Neural cell (in vitro differentiated cells): ENCODE results near the gene LMO7. TPM values are rescaled to one million over a fixed set of nuclear protein-coding genes. Genes with fewer than 3 reads are reported as not detected.
"Not testable (repeated sequence)": the region's sequence is repeated elsewhere in the genome, so short reads cannot be mapped to it uniquely, and the experiment has no call there.

Experiments used
- H2AFZ ChIP-seq: fragments of 200-600, 300-800 bp; sonication (generic), shearing (Covaris generic); 2 replicates; pipeline ENCODE4 v1.6.0; 2014; ENCODE audit warnings: low read depth, mild to moderate bottlenecking, antibody characterized with exemption, low read length, moderate library complexity
- H3F3A ChIP-seq: fragments of 200-600 bp; shearing (Covaris generic); 2 replicates; pipeline ENCODE4 v1.6.1; 2016; ENCODE audit warnings: mild to moderate bottlenecking, moderate library complexity, mixed read lengths, antibody characterized with exemption, low read length; ENCODE audit not compliant: insufficient read depth, poor library complexity, severe bottlenecking
- H3K27ac ChIP-seq: fragments of 200-600, 300-800 bp; sonication (generic), shearing (Covaris generic); 2 replicates; pipeline ENCODE4 v1.5.1; 2014; ENCODE audit warnings: mild to moderate bottlenecking, low read length, moderate library complexity
- H3K27me3 ChIP-seq: fragments of 300-800, 200-600 bp; sonication (generic), shearing (Covaris generic); 2 replicates; pipeline ENCODE4 v1.6.0; 2014; ENCODE audit warnings: mild to moderate bottlenecking, low read depth, low read length, moderate library complexity; ENCODE audit not compliant: insufficient read depth
- H3K36me3 ChIP-seq: fragments of 300-800, 200-600 bp; sonication (generic), shearing (Covaris generic); 2 replicates; pipeline ENCODE4 v1.5.1; 2014; ENCODE audit warnings: mild to moderate bottlenecking, antibody characterized with exemption, low read length, moderate library complexity; ENCODE audit not compliant: insufficient read depth
- H3K4me2 ChIP-seq: fragments of 300-800, 200-600 bp; sonication (generic), shearing (Covaris generic); 2 replicates; pipeline ENCODE4 v1.6.0; 2014; ENCODE audit warnings: mild to moderate bottlenecking, low read length
- H3K4me3 ChIP-seq: fragments of 300-800, 200-600 bp; sonication (generic), shearing (Covaris generic); 2 replicates; pipeline ENCODE4 v1.5.1; 2014; ENCODE audit warnings: mild to moderate bottlenecking, low read length, moderate library complexity
- H3K79me2 ChIP-seq: fragments of 200-600 bp; shearing (Covaris generic); replicated peaks from 2 replicates; pipeline ENCODE4 v1.6.0; 2014; ENCODE audit warnings: mild to moderate bottlenecking, low read length, moderate library complexity; ENCODE audit not compliant: insufficient read depth
- H3K9ac ChIP-seq: fragments of 300-800, 200-600 bp; sonication (generic), shearing (Covaris generic); 2 replicates; pipeline ENCODE4 v1.6.1; 2016; ENCODE audit warnings: mild to moderate bottlenecking, low read length, mixed read lengths
- H3K9me2 ChIP-seq: fragments of 200-600 bp; shearing (Covaris generic); 2 replicates; pipeline ENCODE4 v1.6.1; 2016; ENCODE audit warnings: mild to moderate bottlenecking, low read length, mixed read lengths; ENCODE audit not compliant: insufficient read depth
- H3K9me3 ChIP-seq: fragments of 200-600, 300-800 bp; sonication (generic), shearing (Covaris generic); 2 replicates; pipeline ENCODE4 v1.6.1; 2016; ENCODE audit warnings: mild to moderate bottlenecking, mixed run types, low read length, moderate library complexity, mixed read lengths
- H4K20me1 ChIP-seq: fragments of 200-600 bp; shearing (Covaris generic); 2 replicates; pipeline ENCODE4 v1.6.1; 2016; ENCODE audit warnings: mild to moderate bottlenecking, mixed run types; ENCODE audit not compliant: insufficient read depth
- CTCF ChIP-seq: fragments of 450-650 bp; IDR thresholded peaks from 2 replicates; pipeline ENCODE4 v1.5.1; 2014; ENCODE audit warnings: antibody characterized with exemption, mild to moderate bottlenecking, moderate library complexity; ENCODE audit not compliant: poor library complexity, severe bottlenecking
- EP300 ChIP-seq: fragments of 450-650 bp; conservative IDR thresholded peaks from 2 replicates; pipeline ENCODE4 v1.6.1; 2014; ENCODE audit warnings: antibody characterized with exemption, mild to moderate bottlenecking, moderate library complexity; ENCODE audit not compliant: poor library complexity, severe bottlenecking
- EZH2 ChIP-seq: fragments of 200-600, 300-800 bp; shearing (Covaris generic), sonication (generic); IDR thresholded peaks from 2 replicates; pipeline ENCODE4 v1.6.1; 2014; ENCODE audit warnings: antibody characterized with exemption, low read length, borderline replicate concordance, mild to moderate bottlenecking; ENCODE audit not compliant: insufficient read depth, poor library complexity, severe bottlenecking
- MXI1 ChIP-seq: fragments of 450-650 bp; conservative IDR thresholded peaks from 2 replicates; pipeline ENCODE4 v1.6.1; 2014; ENCODE audit warnings: antibody characterized with exemption, mild to moderate bottlenecking; ENCODE audit not compliant: poor library complexity, severe bottlenecking
- POLR2AphosphoS5 ChIP-seq: IDR thresholded peaks from 2 replicates; pipeline ENCODE4 v1.6.1; 2012
- RAD21 ChIP-seq: fragments of 450-650 bp; conservative IDR thresholded peaks from 2 replicates; pipeline ENCODE4 v1.6.1; 2014; ENCODE audit warnings: antibody characterized with exemption, mild to moderate bottlenecking, moderate library complexity
- SMC3 ChIP-seq: fragments of 450-650 bp; conservative IDR thresholded peaks from 2 replicates; pipeline ENCODE4 v1.6.1; 2014; ENCODE audit warnings: antibody characterized with exemption, mild to moderate bottlenecking, moderate library complexity; ENCODE audit not compliant: poor library complexity
- TAF1 ChIP-seq: IDR thresholded peaks from 2 replicates; pipeline ENCODE4 v1.6.1; 2012; ENCODE audit warnings: low read depth
- polyA plus RNA-seq: library from polyadenylated mRNA; depleted of rRNA; stranded (reverse); fragments of >200 nt; gene quantifications from 2 replicates; pipeline ENCODE4 v1.2.3, GENCODE V29; 2014
- TF ChIP-seq, protein P1 (sequence below): IDR thresholded peaks from 2 replicates; pipeline ENCODE4 v1.6.1; 2012; ENCODE audit warnings: borderline replicate concordance

Gene LMO7
- polyA plus RNA-seq, 1 donor from 2014 or later, result 14.2 TPM

- Histone ChIP-seq H3K9me2 (no peaks in the 10 kb centered on the region), H3K79me2 (no peaks in the 10 kb centered on the region), H4K20me1 (no peaks in the 10 kb centered on the region)
These were observed 103.2 kb downstream of the LMO7 start for GRCh38 chr13:75739244-75739868.

DNA sequence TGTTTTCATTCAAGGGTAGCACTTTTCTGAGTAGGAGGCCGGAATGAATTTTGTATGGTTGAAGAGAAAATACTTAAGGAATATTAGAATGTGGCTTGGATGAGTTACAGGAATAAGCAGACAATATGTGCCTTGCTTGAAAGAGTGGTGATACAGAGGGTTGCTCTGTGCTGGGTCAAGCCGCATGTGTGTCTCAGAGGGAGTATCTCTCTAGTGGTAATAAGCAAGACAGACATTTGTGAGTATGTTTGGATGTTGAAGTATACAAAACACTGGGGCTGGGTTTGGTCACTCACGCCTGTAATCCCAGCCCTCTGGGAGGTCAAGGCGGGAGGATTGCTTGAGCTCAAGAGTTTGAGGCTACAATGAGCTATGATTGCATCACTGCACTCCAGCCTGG lies 103.9 kb downstream of the LMO7 start:
- no peaks in the 10 kb centered on the region for H3F3A ChIP-seq
- no peaks in the 10 kb centered on the region for H3K36me3 ChIP-seq
- H3K4me3 ChIP-seq, result no peak overlapping the region
- H4K20me1 ChIP-seq, result no peaks in the 10 kb centered on the region
- no peaks in the 10 kb centered on the region for H3K27me3 ChIP-seq
- no peak for TF ChIP-seq POLR2AphosphoS5
- no peak for TF ChIP-seq SMC3
- no peak overlapping the region for H3K27ac ChIP-seq
- H3K9ac ChIP-seq, result no peak overlapping the region
- H3K79me2 ChIP-seq, result no peaks in the 10 kb centered on the region
- H3K4me2 ChIP-seq, result no peak overlapping the region
- H3K9me3 ChIP-seq, result no peaks in the 10 kb centered on the region
- no peaks in the 10 kb centered on the region for H3K9me2 ChIP-seq
- H2AFZ ChIP-seq, result no peak overlapping the region

More at GRCh38 chr13:75739244-75739868, 103.2 kb downstream of the LMO7 start:
- Histone ChIP-seq H3K9ac (no peak overlapping the region), H3F3A (no peaks in the 10 kb centered on the region), H3K4me3 (no peak overlapping the region), H3K36me3 (no peaks in the 10 kb centered on the region), H3K27ac (no peak overlapping the region), H3K27me3 (no peaks in the 10 kb centered on the region), H3K9me3 (no peaks in the 10 kb centered on the region), H2AFZ (no peak overlapping the region), H3K4me2 (no peak overlapping the region)
- TF ChIP-seq, protein P1, sequence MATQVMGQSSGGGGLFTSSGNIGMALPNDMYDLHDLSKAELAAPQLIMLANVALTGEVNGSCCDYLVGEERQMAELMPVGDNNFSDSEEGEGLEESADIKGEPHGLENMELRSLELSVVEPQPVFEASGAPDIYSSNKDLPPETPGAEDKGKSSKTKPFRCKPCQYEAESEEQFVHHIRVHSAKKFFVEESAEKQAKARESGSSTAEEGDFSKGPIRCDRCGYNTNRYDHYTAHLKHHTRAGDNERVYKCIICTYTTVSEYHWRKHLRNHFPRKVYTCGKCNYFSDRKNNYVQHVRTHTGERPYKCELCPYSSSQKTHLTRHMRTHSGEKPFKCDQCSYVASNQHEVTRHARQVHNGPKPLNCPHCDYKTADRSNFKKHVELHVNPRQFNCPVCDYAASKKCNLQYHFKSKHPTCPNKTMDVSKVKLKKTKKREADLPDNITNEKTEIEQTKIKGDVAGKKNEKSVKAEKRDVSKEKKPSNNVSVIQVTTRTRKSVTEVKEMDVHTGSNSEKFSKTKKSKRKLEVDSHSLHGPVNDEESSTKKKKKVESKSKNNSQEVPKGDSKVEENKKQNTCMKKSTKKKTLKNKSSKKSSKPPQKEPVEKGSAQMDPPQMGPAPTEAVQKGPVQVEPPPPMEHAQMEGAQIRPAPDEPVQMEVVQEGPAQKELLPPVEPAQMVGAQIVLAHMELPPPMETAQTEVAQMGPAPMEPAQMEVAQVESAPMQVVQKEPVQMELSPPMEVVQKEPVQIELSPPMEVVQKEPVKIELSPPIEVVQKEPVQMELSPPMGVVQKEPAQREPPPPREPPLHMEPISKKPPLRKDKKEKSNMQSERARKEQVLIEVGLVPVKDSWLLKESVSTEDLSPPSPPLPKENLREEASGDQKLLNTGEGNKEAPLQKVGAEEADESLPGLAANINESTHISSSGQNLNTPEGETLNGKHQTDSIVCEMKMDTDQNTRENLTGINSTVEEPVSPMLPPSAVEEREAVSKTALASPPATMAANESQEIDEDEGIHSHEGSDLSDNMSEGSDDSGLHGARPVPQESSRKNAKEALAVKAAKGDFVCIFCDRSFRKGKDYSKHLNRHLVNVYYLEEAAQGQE, result no peak

GRCh38 chr13:75743072-75743471 lies 106.9 kb downstream of the LMO7 start:
- not testable (repeated sequence) for H4K20me1 ChIP-seq, H3F3A ChIP-seq, H3K79me2 ChIP-seq, H3K4me3 ChIP-seq, H3K9ac ChIP-seq, H3K27me3 ChIP-seq, H3K9me2 ChIP-seq, H3K27ac ChIP-seq, H2AFZ ChIP-seq, H3K9me3 ChIP-seq, H3K36me3 ChIP-seq, H3K4me2 ChIP-seq

GRCh38 chr13:75744127-75744526 lies 108.0 kb downstream of the LMO7 start:
- H3K9me3 ChIP-seq, result no peaks in the 10 kb centered on the region
- no peak overlapping the region for H2AFZ ChIP-seq
- H3K4me3 ChIP-seq, result no peak overlapping the region
- H3K79me2 ChIP-seq, result no peaks in the 10 kb centered on the region
- no peaks in the 10 kb centered on the region for H3K36me3 ChIP-seq
- H3K27me3 ChIP-seq, result no peaks in the 10 kb centered on the region
- no peak overlapping the region for H3K4me2 ChIP-seq
- H3K27ac ChIP-seq, result no peak overlapping the region
- H4K20me1 ChIP-seq, result no peaks in the 10 kb centered on the region
- TF ChIP-seq EZH2, result no peak
- no peak for TF ChIP-seq SMC3
- TF ChIP-seq EP300, result no peak
- no peak for TF ChIP-seq TAF1
- TF ChIP-seq RAD21, result no peak
- no peak for TF ChIP-seq POLR2AphosphoS5
- TF ChIP-seq CTCF, result no peak
- TF ChIP-seq, protein P1, result no peak
- no peak for TF ChIP-seq MXI1
- H3K9ac ChIP-seq, result no peak overlapping the region
- no peaks in the 10 kb centered on the region for H3K9me2 ChIP-seq
- no peaks in the 10 kb centered on the region for H3F3A ChIP-seq
